ENCODE measurements around the gene FPGT. TPM values are rescaled to one million over a fixed set of nuclear protein-coding genes. Genes with fewer than 3 reads are reported as not detected.
"Not testable (repeated sequence)": the region's sequence is repeated elsewhere in the genome, so short reads cannot be mapped to it uniquely, and the experiment has no call there.

The FPGT gene
- total and polyA plus RNA-seq, 4 donors = 5.2 to 19.2 (median 10.0) TPM

DNA sequence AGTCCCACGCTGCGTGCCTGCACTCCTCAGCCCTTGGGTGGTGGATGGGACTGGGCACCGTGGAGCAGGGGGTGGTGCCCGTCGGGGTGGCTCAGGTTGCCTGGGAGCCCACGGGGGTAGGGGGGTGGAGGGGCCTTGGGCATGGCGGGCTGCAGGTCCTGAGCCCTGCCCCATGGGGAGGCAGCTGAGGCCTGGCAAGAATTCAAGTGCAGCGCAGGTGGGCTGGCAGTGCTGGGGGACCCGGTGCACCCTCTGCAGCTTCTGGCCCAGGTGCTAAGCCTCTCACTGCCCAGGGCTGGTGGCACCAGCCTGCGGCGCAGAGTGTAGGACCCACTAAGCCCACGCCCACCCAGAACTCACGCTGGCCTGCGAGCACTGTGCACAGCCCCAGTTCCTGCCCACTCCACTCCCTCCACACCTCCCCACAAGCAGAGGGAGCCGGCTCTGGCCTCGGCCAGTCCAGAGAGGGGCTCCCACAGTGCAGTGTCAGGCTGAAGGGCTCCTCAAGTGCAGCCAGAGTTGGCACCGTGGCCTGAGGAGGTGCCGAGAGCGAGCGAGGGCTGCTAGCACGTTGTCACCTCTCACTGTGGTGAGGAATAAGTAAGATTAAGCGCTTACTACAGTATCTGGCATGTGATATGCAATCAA lies 50.0 kb downstream of the FPGT start:
- 93% methylated on average over 22 of the region's 22 CpGs for WGBS
- DNase-seq (ENCODE audit: low spot score) = no peak

DNA sequence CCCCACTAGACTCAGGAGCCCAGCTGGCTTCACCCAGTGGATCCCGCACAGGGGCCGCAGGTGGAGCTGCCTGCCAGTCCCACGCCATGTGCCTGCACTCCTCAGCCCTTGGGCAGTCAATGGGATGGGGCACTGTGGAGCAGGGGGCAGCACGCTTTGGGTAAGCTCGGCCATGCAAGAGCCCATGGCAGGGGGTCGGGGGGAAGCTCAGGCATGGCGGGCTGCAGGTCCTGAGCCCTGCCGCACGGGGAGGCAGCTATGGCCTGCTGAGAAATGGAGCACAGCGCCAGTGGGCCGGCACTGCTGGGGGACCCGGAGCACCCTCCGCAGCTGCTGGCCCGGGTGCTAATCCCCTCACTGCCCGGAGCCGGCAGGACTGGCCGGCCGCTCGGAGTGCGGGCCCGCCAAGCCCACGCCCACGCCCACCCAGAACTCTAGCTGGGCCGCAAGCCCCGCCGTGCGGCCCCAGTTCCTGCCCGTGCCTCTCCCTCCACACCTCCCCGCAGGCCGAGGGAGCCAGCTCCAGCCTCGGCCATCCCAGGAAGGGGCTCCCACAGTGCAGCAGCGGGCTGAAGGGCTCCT lies 55.3 kb downstream of the FPGT start:
- not testable (repeated sequence) for H3K27ac ChIP-seq (ENCODE audit: low read depth in 1 of 2, low read length in 2 of 2); H3K36me3 ChIP-seq (ENCODE audit: control insufficient read depth in 4 of 4, insufficient read depth in 3 of 4, low read depth in 1 of 4, low read length in 3 of 4); H3K4me1 ChIP-seq (ENCODE audit: control insufficient read depth in 4 of 4, insufficient read depth in 4 of 4, low read length in 3 of 4); H3K27me3 ChIP-seq (ENCODE audit: control insufficient read depth in 4 of 4, insufficient read depth in 4 of 4, low read length in 3 of 4); H3K9ac ChIP-seq (ENCODE audit: low read depth in 1 of 2, low read length in 2 of 2); H3K4me3 ChIP-seq (ENCODE audit: low read depth in 1 of 3, low read length in 3 of 3); DNase-seq (ENCODE audit: low spot score); H3K9me3 ChIP-seq (ENCODE audit: control insufficient read depth in 4 of 4, low read length in 3 of 4)
- WGBS = 91% methylated on average over 32 of the region's 32 CpGs

More for the DNA sequence above, 50.0 kb downstream of the FPGT start:
- Histone ChIP-seq H3K27ac (ENCODE audit: low read depth in 1 of 2, low read length in 2 of 2) (no peak overlapping the region), H3K4me3 (ENCODE audit: low read depth in 1 of 3, low read length in 3 of 3) (no peak overlapping the region), H3K4me1 (ENCODE audit: control insufficient read depth in 4 of 4, insufficient read depth in 4 of 4, low read length in 3 of 4) (no peaks in the 10 kb centered on the region), H3K9ac (ENCODE audit: low read depth in 1 of 2, low read length in 2 of 2) (no peak overlapping the region), H3K36me3 (ENCODE audit: control insufficient read depth in 4 of 4, insufficient read depth in 3 of 4, low read depth in 1 of 4, low read length in 3 of 4) (no peaks in the 10 kb centered on the region), H3K27me3 (ENCODE audit: control insufficient read depth in 4 of 4, insufficient read depth in 4 of 4, low read length in 3 of 4) (no peaks in the 10 kb centered on the region), H3K9me3 (ENCODE audit: control insufficient read depth in 4 of 4, low read length in 3 of 4) (no peaks in the 10 kb centered on the region)
- TF ChIP-seq, protein P1, sequence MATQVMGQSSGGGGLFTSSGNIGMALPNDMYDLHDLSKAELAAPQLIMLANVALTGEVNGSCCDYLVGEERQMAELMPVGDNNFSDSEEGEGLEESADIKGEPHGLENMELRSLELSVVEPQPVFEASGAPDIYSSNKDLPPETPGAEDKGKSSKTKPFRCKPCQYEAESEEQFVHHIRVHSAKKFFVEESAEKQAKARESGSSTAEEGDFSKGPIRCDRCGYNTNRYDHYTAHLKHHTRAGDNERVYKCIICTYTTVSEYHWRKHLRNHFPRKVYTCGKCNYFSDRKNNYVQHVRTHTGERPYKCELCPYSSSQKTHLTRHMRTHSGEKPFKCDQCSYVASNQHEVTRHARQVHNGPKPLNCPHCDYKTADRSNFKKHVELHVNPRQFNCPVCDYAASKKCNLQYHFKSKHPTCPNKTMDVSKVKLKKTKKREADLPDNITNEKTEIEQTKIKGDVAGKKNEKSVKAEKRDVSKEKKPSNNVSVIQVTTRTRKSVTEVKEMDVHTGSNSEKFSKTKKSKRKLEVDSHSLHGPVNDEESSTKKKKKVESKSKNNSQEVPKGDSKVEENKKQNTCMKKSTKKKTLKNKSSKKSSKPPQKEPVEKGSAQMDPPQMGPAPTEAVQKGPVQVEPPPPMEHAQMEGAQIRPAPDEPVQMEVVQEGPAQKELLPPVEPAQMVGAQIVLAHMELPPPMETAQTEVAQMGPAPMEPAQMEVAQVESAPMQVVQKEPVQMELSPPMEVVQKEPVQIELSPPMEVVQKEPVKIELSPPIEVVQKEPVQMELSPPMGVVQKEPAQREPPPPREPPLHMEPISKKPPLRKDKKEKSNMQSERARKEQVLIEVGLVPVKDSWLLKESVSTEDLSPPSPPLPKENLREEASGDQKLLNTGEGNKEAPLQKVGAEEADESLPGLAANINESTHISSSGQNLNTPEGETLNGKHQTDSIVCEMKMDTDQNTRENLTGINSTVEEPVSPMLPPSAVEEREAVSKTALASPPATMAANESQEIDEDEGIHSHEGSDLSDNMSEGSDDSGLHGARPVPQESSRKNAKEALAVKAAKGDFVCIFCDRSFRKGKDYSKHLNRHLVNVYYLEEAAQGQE (IDR thresholded peaks at IDR 0.05) = no peak
- TF ChIP-seq FOXA2 (IDR thresholded peaks at IDR 0.05) = no peak
- TF ChIP-seq, protein P2, sequence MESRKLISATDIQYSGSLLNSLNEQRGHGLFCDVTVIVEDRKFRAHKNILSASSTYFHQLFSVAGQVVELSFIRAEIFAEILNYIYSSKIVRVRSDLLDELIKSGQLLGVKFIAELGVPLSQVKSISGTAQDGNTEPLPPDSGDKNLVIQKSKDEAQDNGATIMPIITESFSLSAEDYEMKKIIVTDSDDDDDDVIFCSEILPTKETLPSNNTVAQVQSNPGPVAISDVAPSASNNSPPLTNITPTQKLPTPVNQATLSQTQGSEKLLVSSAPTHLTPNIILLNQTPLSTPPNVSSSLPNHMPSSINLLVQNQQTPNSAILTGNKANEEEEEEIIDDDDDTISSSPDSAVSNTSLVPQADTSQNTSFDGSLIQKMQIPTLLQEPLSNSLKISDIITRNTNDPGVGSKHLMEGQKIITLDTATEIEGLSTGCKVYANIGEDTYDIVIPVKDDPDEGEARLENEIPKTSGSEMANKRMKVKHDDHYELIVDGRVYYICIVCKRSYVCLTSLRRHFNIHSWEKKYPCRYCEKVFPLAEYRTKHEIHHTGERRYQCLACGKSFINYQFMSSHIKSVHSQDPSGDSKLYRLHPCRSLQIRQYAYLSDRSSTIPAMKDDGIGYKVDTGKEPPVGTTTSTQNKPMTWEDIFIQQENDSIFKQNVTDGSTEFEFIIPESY (IDR thresholded peaks at IDR 0.05) = no peak
- TF ChIP-seq FOXA1 (IDR thresholded peaks at IDR 0.05) = no peak
- TF ChIP-seq HNF4A (conservative IDR thresholded peaks at IDR 0.05) = no peak
- TF ChIP-seq RXRA (IDR thresholded peaks at IDR 0.05) = no peak
- TF ChIP-seq, protein P3, sequence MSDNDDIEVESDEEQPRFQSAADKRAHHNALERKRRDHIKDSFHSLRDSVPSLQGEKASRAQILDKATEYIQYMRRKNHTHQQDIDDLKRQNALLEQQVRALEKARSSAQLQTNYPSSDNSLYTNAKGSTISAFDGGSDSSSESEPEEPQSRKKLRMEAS (IDR thresholded peaks at IDR 0.05) = no peak
- no peak for TF ChIP-seq RAD21 (IDR thresholded peaks at IDR 0.05)
- TF ChIP-seq GABPA (IDR thresholded peaks at IDR 0.05 in 1 of 2, conservative IDR thresholded peaks at IDR 0.05 in 1 of 2) = no peak
- TF ChIP-seq, protein P4, sequence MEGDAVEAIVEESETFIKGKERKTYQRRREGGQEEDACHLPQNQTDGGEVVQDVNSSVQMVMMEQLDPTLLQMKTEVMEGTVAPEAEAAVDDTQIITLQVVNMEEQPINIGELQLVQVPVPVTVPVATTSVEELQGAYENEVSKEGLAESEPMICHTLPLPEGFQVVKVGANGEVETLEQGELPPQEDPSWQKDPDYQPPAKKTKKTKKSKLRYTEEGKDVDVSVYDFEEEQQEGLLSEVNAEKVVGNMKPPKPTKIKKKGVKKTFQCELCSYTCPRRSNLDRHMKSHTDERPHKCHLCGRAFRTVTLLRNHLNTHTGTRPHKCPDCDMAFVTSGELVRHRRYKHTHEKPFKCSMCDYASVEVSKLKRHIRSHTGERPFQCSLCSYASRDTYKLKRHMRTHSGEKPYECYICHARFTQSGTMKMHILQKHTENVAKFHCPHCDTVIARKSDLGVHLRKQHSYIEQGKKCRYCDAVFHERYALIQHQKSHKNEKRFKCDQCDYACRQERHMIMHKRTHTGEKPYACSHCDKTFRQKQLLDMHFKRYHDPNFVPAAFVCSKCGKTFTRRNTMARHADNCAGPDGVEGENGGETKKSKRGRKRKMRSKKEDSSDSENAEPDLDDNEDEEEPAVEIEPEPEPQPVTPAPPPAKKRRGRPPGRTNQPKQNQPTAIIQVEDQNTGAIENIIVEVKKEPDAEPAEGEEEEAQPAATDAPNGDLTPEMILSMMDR (IDR thresholded peaks at IDR 0.05; ENCODE audit: low read depth, low read length, missing input control) = no peak
- TF ChIP-seq HNF4G (IDR thresholded peaks at IDR 0.05) = no peak
- TF ChIP-seq EGR1 (IDR thresholded peaks at IDR 0.05; ENCODE audit: low read depth in 2 of 2) = no peak
- TF ChIP-seq SP1 (IDR thresholded peaks at IDR 0.05) = no peak
- TF ChIP-seq TAF1 (conservative IDR thresholded peaks at IDR 0.05) = no peak
- TF ChIP-seq YY1 (IDR thresholded peaks at IDR 0.05) = no peak
- no peak for TF ChIP-seq NR2F2 (IDR thresholded peaks at IDR 0.05)
- no peak for TF ChIP-seq JUND (IDR thresholded peaks at IDR 0.05)

Data from liver (tissue), 9 donors.